ENCODE data around the gene GPAT3.

GPAT3 gene

GRCh38 chr4:83644677-83645659, 109.1 kb downstream of the GPAT3 start:
- DNase-seq (ENCODE audit: low spot score): peak; percentile 66

DNA sequence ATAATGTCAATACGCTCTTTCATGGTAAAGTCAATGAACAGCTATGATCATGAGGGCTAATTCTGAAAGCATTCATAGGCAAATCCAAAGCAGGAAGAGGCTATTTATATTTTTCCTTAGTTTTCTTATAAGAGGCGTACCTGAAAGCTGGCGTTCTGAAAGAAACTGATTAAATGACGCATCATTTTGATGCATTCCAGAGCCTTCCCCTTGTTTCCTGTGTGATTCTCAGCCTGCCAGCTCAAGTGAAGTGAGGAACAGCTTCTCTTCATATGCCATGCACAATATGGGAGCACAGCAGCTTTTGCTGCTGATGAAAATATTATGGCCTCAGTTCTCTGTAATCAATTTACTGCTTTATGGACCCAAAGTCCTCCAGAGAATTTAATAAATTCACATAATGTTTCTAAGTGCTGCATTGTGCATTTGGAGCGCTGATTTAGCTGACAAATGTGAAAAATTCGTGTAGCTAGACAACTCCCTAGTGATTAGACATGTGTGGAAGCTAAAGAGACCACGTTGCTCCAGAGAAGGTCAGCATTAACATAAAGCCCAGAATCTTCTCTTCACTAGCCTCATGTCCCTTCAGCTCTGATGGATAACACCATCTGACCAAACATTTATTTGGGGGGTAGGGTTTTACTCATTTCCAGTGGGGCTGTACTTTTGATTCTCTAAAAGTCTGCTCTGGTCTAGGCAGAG, 110.8 kb downstream of the GPAT3 start:
- DNase-seq (ENCODE audit: low spot score): no peak

GRCh38 chr4:83651846-83652245, 115.9 kb downstream of the GPAT3 start:
- DNase-seq (ENCODE audit: low spot score): no peak
